OCI-LY1 (cell line): ENCODE data around the gene IFNA4.

Experiments
- H2AFZ ChIP-seq: fragments of 200-600 bp; sonication (generic), shearing (Covaris generic); 2 replicates; pipeline ENCODE4 v1.6.0; 2014; ENCODE audit warnings: antibody characterized with exemption, mild to moderate bottlenecking, low read length
- H3F3A ChIP-seq: fragments of 200-600 bp; sonication (generic), shearing (Covaris generic); 2 replicates; pipeline ENCODE4 v1.6.0; 2014; ENCODE audit warnings: mild to moderate bottlenecking, antibody characterized with exemption, low read length, moderate library complexity; ENCODE audit not compliant: insufficient read depth
- H3K27ac ChIP-seq: fragments of 200-600 bp; sonication (generic); 2 replicates; pipeline ENCODE4 v1.5.1; 2014; ENCODE audit warnings: low read length, mixed run types, mild to moderate bottlenecking, low read depth; ENCODE audit not compliant: poor library complexity, severe bottlenecking
- H3K27me3 ChIP-seq: fragments of 200-600 bp; sonication (generic); 2 replicates; pipeline ENCODE4 v1.6.0; 2014; ENCODE audit warnings: antibody characterized with exemption, mild to moderate bottlenecking, low read length, moderate library complexity; ENCODE audit not compliant: insufficient read depth
- H3K36me3 ChIP-seq: fragments of 200-600 bp; sonication (generic); 2 replicates; pipeline ENCODE4 v1.6.1; 2014; ENCODE audit warnings: mild to moderate bottlenecking, antibody characterized with exemption, low read length, moderate library complexity, mixed read lengths; ENCODE audit not compliant: insufficient read depth
- H3K4me1 ChIP-seq: fragments of 200-600 bp; sonication (generic); 2 replicates; pipeline ENCODE4 v1.5.1; 2014; ENCODE audit warnings: mild to moderate bottlenecking, low read length, moderate library complexity; ENCODE audit not compliant: insufficient read depth, severe bottlenecking
- H3K4me2 ChIP-seq: fragments of 200-600 bp; sonication (generic), shearing (Covaris generic); 2 replicates; pipeline ENCODE4 v1.6.1; 2014; ENCODE audit warnings: low read length
- H3K4me3 ChIP-seq: fragments of 200-600 bp; sonication (generic); 2 replicates; pipeline ENCODE4 v1.5.1; 2014; ENCODE audit warnings: low read length, low read depth, mild to moderate bottlenecking, mixed read lengths; ENCODE audit not compliant: poor library complexity, severe bottlenecking
- H3K79me2 ChIP-seq: fragments of 200-600 bp; shearing (Covaris generic); 2 replicates; pipeline ENCODE4 v1.6.1; 2016; ENCODE audit warnings: mixed run types, low read length, mixed read lengths; ENCODE audit not compliant: insufficient read depth
- H3K9ac ChIP-seq: fragments of 200-600 bp; sonication (generic), shearing (Covaris generic); 2 replicates; pipeline ENCODE4 v1.6.1; 2014; ENCODE audit warnings: mild to moderate bottlenecking, low read length, mixed read lengths
- H3K9me2 ChIP-seq: fragments of 200-600 bp; sonication (generic), shearing (Covaris generic); 2 replicates; pipeline ENCODE4 v1.6.1; 2014; ENCODE audit warnings: low read depth, mild to moderate bottlenecking, low read length, mixed read lengths
- H3K9me3 ChIP-seq: fragments of 200-600 bp; shearing (Covaris generic); 2 replicates; pipeline ENCODE4 v1.6.1; 2014; ENCODE audit warnings: low read length, mixed read lengths
- H4K20me1 ChIP-seq: fragments of 200-600 bp; sonication (generic), shearing (Covaris generic); 2 replicates; pipeline ENCODE4 v1.6.0; 2016; ENCODE audit warnings: mild to moderate bottlenecking, low read length; ENCODE audit not compliant: insufficient read depth
- CTCF ChIP-seq: fragments of 200-600 bp; sonication (generic), shearing (Covaris generic); IDR thresholded peaks from 2 replicates; pipeline ENCODE4 v1.5.1; 2017; ENCODE audit warnings: mild to moderate bottlenecking, antibody characterized with exemption, low read length, moderate library complexity, mixed read lengths
- EZH2 ChIP-seq: fragments of 200-600 bp; sonication (generic), shearing (Covaris generic); IDR thresholded peaks from 2 replicates; pipeline ENCODE4 v1.8.0; 2017; ENCODE audit warnings: borderline replicate concordance, mixed run types, mild to moderate bottlenecking, antibody characterized with exemption, low read length, moderate library complexity, mixed read lengths

IFNA4 gene

GRCh38 chr9:21160178-21160577, 27.2 kb downstream of the IFNA4 start:
- Histone ChIP-seq H3K9ac (no peak overlapping the region), H3K4me2 (no peak overlapping the region), H3K36me3 (no peaks in the 10 kb centered on the region), H3K9me3 (no peaks in the 10 kb centered on the region), H4K20me1 (no peaks in the 10 kb centered on the region), H3K79me2 (no peaks in the 10 kb centered on the region), H3K4me3 (no peak overlapping the region), H2AFZ (no peak overlapping the region), H3F3A (no peaks in the 10 kb centered on the region), H3K27me3 (no peaks in the 10 kb centered on the region), H3K4me1 (no peaks in the 10 kb centered on the region), H3K27ac (no peak overlapping the region), H3K9me2 (no peaks in the 10 kb centered on the region)
- TF ChIP-seq CTCF (no peak), EZH2 (no peak)

DNA sequence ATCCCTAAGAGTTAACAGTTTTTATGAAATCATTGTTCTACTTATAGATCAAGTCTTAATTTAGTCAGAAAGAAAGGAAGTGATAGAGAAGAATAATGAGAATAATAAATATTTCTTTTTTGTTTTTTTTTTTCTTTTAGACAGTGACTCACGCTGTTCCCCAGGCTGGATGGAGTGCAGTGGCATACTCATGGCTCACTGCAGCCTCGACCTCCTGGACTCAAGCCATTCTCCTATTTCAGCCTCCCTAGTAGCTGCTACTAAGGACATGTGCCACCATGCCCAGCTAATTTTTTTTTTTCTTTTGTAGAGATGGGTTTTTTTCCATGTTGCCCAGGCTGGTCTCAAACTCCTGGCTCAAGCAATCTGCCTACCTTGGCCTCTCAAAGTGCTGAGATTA, 31.9 kb downstream of the IFNA4 start:
- no peaks in the 10 kb centered on the region for H3K27me3 ChIP-seq
- H3K36me3 ChIP-seq: no peaks in the 10 kb centered on the region
- H3K9ac ChIP-seq: no peak overlapping the region
- no peaks in the 10 kb centered on the region for H3K79me2 ChIP-seq
- no peaks in the 10 kb centered on the region for H3K4me1 ChIP-seq
- no peaks in the 10 kb centered on the region for H3K9me3 ChIP-seq
- H3K4me3 ChIP-seq: no peak overlapping the region
- no peaks in the 10 kb centered on the region for H3K9me2 ChIP-seq
- H3K4me2 ChIP-seq: no peak overlapping the region
- H2AFZ ChIP-seq: no peak overlapping the region
- H4K20me1 ChIP-seq: no peaks in the 10 kb centered on the region
- TF ChIP-seq EZH2 (no peak), CTCF (no peak)
- H3F3A ChIP-seq: no peaks in the 10 kb centered on the region
- H3K27ac ChIP-seq: no peak overlapping the region

DNA sequence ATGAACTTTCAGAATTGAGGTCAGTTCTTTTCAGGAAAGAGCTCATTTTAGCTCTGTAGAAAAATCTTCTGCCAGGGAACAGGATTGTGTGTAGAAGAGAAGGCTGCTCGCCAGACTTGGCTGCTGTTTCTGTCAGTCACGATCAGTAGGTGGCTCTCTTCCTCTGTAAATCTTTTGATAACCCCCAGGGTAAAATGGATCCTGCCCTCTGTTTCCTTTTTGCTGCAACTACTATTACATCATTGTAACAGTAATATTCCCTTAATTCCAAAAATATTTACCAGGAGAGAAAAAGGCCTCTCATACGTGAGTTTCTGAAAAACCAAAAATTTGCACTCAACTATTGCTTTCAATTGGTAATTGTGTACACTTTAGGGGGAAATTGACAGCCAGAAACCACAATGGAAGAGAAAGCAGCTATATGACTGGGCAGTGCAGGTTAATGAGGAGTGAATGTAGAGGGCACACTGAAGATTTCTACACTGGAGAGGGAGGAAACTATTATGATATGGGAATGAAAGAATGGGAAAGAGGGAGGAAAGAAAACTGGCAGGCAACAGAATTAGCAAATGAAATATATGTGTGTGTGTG, 33.3 kb downstream of the IFNA4 start:
- Histone ChIP-seq H3K9me3 (no peaks in the 10 kb centered on the region), H3K36me3 (no peaks in the 10 kb centered on the region), H3K27me3 (no peaks in the 10 kb centered on the region), H2AFZ (no peak overlapping the region), H3K79me2 (no peaks in the 10 kb centered on the region), H3K9ac (no peak overlapping the region), H3K4me3 (no peak overlapping the region), H3K27ac (no peak overlapping the region), H3K9me2 (no peaks in the 10 kb centered on the region), H3K4me2 (no peak overlapping the region), H3K4me1 (no peaks in the 10 kb centered on the region), H4K20me1 (no peaks in the 10 kb centered on the region), H3F3A (no peaks in the 10 kb centered on the region)
- TF ChIP-seq CTCF (peak; percentile 31; the same call in 1 of the 2 replicates), EZH2 (no peak)
